Mesenchymal stem cell (in vitro differentiated cells and primary cell): ENCODE results near the gene VPS8.
"Not testable (repeated sequence)": the region's sequence is repeated elsewhere in the genome, so short reads cannot be mapped to it uniquely, and the experiment has no call there.

Experiments
- DNase-seq: peaks from one replicate; pipeline ENCODE4 v3.0.0-alpha.2; 2013
- H2AFZ ChIP-seq: one replicate; pipeline ENCODE4 v1.6.1; 2013; ENCODE audit warnings: low read depth, mild to moderate bottlenecking, control low read depth, inconsistent platforms, low read length, moderate library complexity
- H2AK5ac ChIP-seq: 2 replicates; pipeline ENCODE4 v1.6.1; 2013; ENCODE audit warnings: low read length, moderate library complexity, mild to moderate bottlenecking, inconsistent platforms; ENCODE audit not compliant: severe bottlenecking
- H2BK120ac ChIP-seq: one replicate; pipeline ENCODE4 v1.6.1; 2013; ENCODE audit warnings: low read depth, mild to moderate bottlenecking, inconsistent platforms, low read length, moderate library complexity
- H2BK12ac ChIP-seq, 2 experiments: one replicate each; pipeline ENCODE4 v1.6.1; 2013; ENCODE audit warnings: inconsistent platforms in 2 of 2, low read length in 2 of 2, mild to moderate bottlenecking in 2 of 2, moderate library complexity in 2 of 2, control low read depth in 1 of 2
- H2BK15ac ChIP-seq: one replicate; pipeline ENCODE4 v1.6.1; 2013; ENCODE audit warnings: mild to moderate bottlenecking, low read depth, inconsistent platforms; ENCODE audit not compliant: poor library complexity, severe bottlenecking
- H2BK5ac ChIP-seq: 2 replicates; pipeline ENCODE4 v1.6.1; 2013; ENCODE audit warnings: low read depth, mild to moderate bottlenecking, low read length, control low read depth, inconsistent platforms; ENCODE audit not compliant: poor library complexity, severe bottlenecking
- H3K14ac ChIP-seq, 2 experiments: one replicate each; pipeline ENCODE4 v1.6.1; 2013; ENCODE audit warnings: inconsistent platforms in 2 of 2, low read length in 2 of 2, control low read depth in 1 of 2, mild to moderate bottlenecking in 1 of 2, moderate library complexity in 1 of 2
- H3K18ac ChIP-seq, 2 experiments: one replicate each; pipeline ENCODE4 v1.6.1; 2013; ENCODE audit warnings: inconsistent platforms in 2 of 2, low read length in 2 of 2, control low read depth in 1 of 2, low read depth in 1 of 2, mild to moderate bottlenecking in 1 of 2
- H3K23ac ChIP-seq, 2 experiments: one replicate each; pipeline ENCODE4 v1.6.1; 2013; ENCODE audit warnings: inconsistent platforms in 2 of 2, low read length in 2 of 2, mild to moderate bottlenecking in 2 of 2, moderate library complexity in 2 of 2, control low read depth in 1 of 2
- H3K27ac ChIP-seq: 2 replicates; pipeline ENCODE4 v1.5.1; 2013; ENCODE audit warnings: mild to moderate bottlenecking, moderate library complexity, low read length, control low read depth, inconsistent platforms; ENCODE audit not compliant: poor library complexity, severe bottlenecking
- H3K27me3 ChIP-seq, 2 experiments: 2 replicates each; pipeline versions ENCODE4 v1.6.1 to v1.7.0; 2013; ENCODE audit warnings: low read length in 2 of 2, mild to moderate bottlenecking in 2 of 2, moderate library complexity in 2 of 2, control low read depth in 1 of 2, inconsistent platforms in 1 of 2; ENCODE audit not compliant: control insufficient read depth in 1 of 2, insufficient read depth in 1 of 2
- H3K36me3 ChIP-seq, 2 experiments: 2 replicates each; pipeline versions ENCODE4 v1.6.1 to v1.7.0; 2013; ENCODE audit warnings: low read length in 2 of 2, control low read depth in 1 of 2, inconsistent platforms in 1 of 2, low read depth in 1 of 2, mild to moderate bottlenecking in 1 of 2; ENCODE audit not compliant: insufficient read depth in 2 of 2, control insufficient read depth in 1 of 2
- H3K4ac ChIP-seq, 2 experiments: one replicate each; pipeline ENCODE4 v1.6.1; 2013; ENCODE audit warnings: inconsistent platforms in 2 of 2, low read length in 2 of 2, mild to moderate bottlenecking in 2 of 2, moderate library complexity in 2 of 2, control low read depth in 1 of 2, low read depth in 1 of 2
- H3K4me1 ChIP-seq: 2 replicates; pipeline ENCODE4 v1.6.1; 2013; ENCODE audit warnings: low read depth, low read length, control low read depth; ENCODE audit not compliant: control insufficient read depth, insufficient read depth
- H3K4me2 ChIP-seq: 2 replicates; pipeline ENCODE4 v1.6.1; 2013; ENCODE audit warnings: low read length, mild to moderate bottlenecking, inconsistent platforms; ENCODE audit not compliant: poor library complexity, severe bottlenecking
- H3K4me3 ChIP-seq, 2 experiments: 2 replicates each; pipeline versions ENCODE4 v1.5.1 to v1.7.0; 2013; ENCODE audit warnings: low read length in 2 of 2, mild to moderate bottlenecking in 2 of 2, control low read depth in 1 of 2, low read depth in 1 of 2; ENCODE audit not compliant: insufficient read depth in 1 of 2
- H3K79me1 ChIP-seq: replicated peaks from 2 replicates; pipeline ENCODE4 v1.6.1; 2013; ENCODE audit warnings: mild to moderate bottlenecking, control low read depth, low read length, inconsistent platforms; ENCODE audit not compliant: poor library complexity, severe bottlenecking
- H3K9ac ChIP-seq: 2 replicates; pipeline ENCODE4 v1.7.0; 2013; ENCODE audit warnings: mild to moderate bottlenecking, low read length, moderate library complexity
- H3K9me3 ChIP-seq: 2 replicates; pipeline ENCODE4 v1.7.0; 2013; ENCODE audit warnings: mild to moderate bottlenecking, low read length; ENCODE audit not compliant: control insufficient read depth
- H4K8ac ChIP-seq: one replicate; pipeline ENCODE4 v1.6.1; 2013; ENCODE audit warnings: inconsistent platforms, mild to moderate bottlenecking, low read length, moderate library complexity
- H4K91ac ChIP-seq: one replicate; pipeline ENCODE4 v1.6.1; 2013; ENCODE audit warnings: mild to moderate bottlenecking, low read length, inconsistent platforms
- WGBS: methylation state at CpG from one replicate; pipeline ENCODE4 v1.1.7; 2013; ENCODE audit warnings: mixed read lengths; 5-methylcytosine and 5-hydroxymethylcytosine counted together

VPS8 gene

DNA sequence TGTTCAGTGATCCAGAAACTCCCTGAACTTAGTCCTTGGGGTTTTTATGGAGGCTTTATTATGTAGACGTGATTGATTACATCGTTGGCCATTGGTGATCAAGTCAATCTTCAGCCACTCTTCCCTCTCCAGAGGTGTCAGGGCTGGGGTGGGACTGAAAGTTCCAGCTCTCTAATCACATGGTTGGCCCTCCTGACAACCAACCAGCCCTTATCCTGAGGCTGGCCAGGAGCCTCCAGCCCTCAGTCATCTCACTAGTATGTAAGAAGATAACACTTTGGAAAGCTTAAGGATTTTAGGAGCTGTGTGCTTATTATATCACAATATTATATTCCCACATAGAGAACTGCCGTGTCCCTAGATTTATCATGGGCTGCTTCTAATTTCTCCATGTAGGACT, 142.3 kb downstream of the VPS8 start:
- Histone ChIP-seq H3K79me1 (peaks cover 3% of the 10 kb centered on the region), H2BK12ac (no peak overlapping the region), H2AFZ (no peak overlapping the region), H3K9me3 (no peaks in the 10 kb centered on the region), H4K8ac (no peak overlapping the region), H3K14ac (no peak overlapping the region), H2BK15ac (no peak overlapping the region), H3K18ac (no peak overlapping the region), H3K4me1 (no peaks in the 10 kb centered on the region), H3K9ac (no peak overlapping the region), H3K4me3 (no peak overlapping the region), H3K4ac (no peak overlapping the region), H3K27me3 (no peaks in the 10 kb centered on the region), H2AK5ac (no peak overlapping the region), H2BK5ac (no peak overlapping the region), H4K91ac (no peak overlapping the region), H3K23ac (no peak overlapping the region), H2BK120ac (no peak overlapping the region), H3K36me3 (peaks cover 0 to 28% of the 10 kb centered on the region in 2 experiments), H3K27ac (no peak overlapping the region), H3K4me2 (no peak overlapping the region)
- no peak for DNase-seq
- WGBS, result 100% methylated on average over 2 of the region's 3 CpGs

- DNase-seq, H3K4me1 ChIP-seq, H3K4me3 ChIP-seq, H3K4ac ChIP-seq, H2AK5ac ChIP-seq, H4K91ac ChIP-seq, H3K27me3 ChIP-seq, H2BK120ac ChIP-seq, H3K79me1 ChIP-seq, H3K23ac ChIP-seq, H2BK15ac ChIP-seq, H4K8ac ChIP-seq, H3K9me3 ChIP-seq, H3K4me2 ChIP-seq, H3K14ac ChIP-seq, H2BK12ac ChIP-seq, H3K27ac ChIP-seq, H2BK5ac ChIP-seq, H3K9ac ChIP-seq, H2AFZ ChIP-seq, H3K18ac ChIP-seq: not testable (repeated sequence)
- H3K36me3 ChIP-seq, result peaks cover 0 to 28% of the 10 kb centered on the region in 2 experiments
- WGBS, result over 99% methylated on average over 7 of the region's 8 CpGs
Measured at GRCh38 chr3:184954851-184955250, 142.9 kb downstream of the VPS8 start.

GRCh38 chr3:184965639-184966430, 153.9 kb downstream of the VPS8 start:
- H3K4ac ChIP-seq, result no peak overlapping the region

DNA sequence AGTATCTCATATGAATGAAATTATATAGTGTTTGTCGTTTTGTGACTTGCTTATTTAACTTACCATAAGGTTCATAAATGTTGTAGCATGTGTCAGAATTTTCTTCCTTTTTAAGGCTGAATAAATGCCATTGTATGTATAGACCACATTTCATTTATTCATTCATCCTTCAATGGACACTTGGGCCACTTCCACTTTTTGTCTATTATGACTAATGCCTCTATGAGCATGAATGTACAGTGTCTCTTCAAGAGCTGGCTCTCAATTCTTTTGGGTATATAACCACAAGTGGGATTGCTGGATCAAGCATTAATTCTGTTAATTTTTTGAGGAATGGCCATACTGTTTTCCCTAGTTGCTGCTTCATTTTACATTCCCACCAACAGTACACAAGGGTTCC, 156.1 kb downstream of the VPS8 start:
- Histone ChIP-seq H2BK12ac (no peak overlapping the region), H3K4me2 (no peak overlapping the region), H3K4ac (no peak overlapping the region), H3K18ac (no peak overlapping the region), H4K91ac (no peak overlapping the region), H4K8ac (no peak overlapping the region), H2AK5ac (no peak overlapping the region), H3K9me3 (no peaks in the 10 kb centered on the region), H3K9ac (no peak overlapping the region), H3K27ac (no peak overlapping the region), H2BK15ac (no peak overlapping the region), H3K27me3 (no peaks in the 10 kb centered on the region), H3K14ac (no peak overlapping the region), H3K36me3 (peaks cover 8 to 59% of the 10 kb centered on the region in 2 experiments), H2BK5ac (no peak overlapping the region), H2BK120ac (no peak overlapping the region), H2AFZ (no peak overlapping the region), H3K4me3 (no peak overlapping the region), H3K23ac (no peak overlapping the region), H3K79me1 (no peaks in the 10 kb centered on the region), H3K4me1 (no peaks in the 10 kb centered on the region)
- WGBS, result no CpG with 5 or more reads among the region's 1 CpG
- no peak for DNase-seq

More at GRCh38 chr3:184965639-184966430, 153.9 kb downstream of the VPS8 start:
- H3K9me3 ChIP-seq, result no peaks in the 10 kb centered on the region
- H3K36me3 ChIP-seq, result peaks cover 3 to 43% of the 10 kb centered on the region in 2 experiments
- H3K14ac ChIP-seq, result no peak overlapping the region
- no peak overlapping the region for H3K4me2 ChIP-seq
- no peak overlapping the region for H4K91ac ChIP-seq
- no peak overlapping the region for H3K9ac ChIP-seq
- no peaks in the 10 kb centered on the region for H3K79me1 ChIP-seq
- no peak overlapping the region for H2BK15ac ChIP-seq
- 96% methylated on average over 6 of the region's 6 CpGs for WGBS
- no peak overlapping the region for H2BK5ac ChIP-seq
- no peak for DNase-seq
- no peak overlapping the region for H2BK120ac ChIP-seq
- H3K27me3 ChIP-seq, result no peaks in the 10 kb centered on the region
- H3K18ac ChIP-seq, result no peak overlapping the region
- no peak overlapping the region for H2AK5ac ChIP-seq
- no peaks in the 10 kb centered on the region for H3K4me1 ChIP-seq
- no peak overlapping the region for H2AFZ ChIP-seq
- no peak overlapping the region for H4K8ac ChIP-seq
- H3K27ac ChIP-seq, result no peak overlapping the region
- no peak overlapping the region for H3K23ac ChIP-seq
- no peak overlapping the region for H3K4me3 ChIP-seq
- no peak overlapping the region for H2BK12ac ChIP-seq
